Upper lobe of left lung (tissue), 6 donors: ENCODE data around the gene ZBTB48. TPM values are rescaled to one million over a fixed set of nuclear protein-coding genes. Genes with fewer than 3 reads are reported as not detected.
"Not testable (repeated sequence)": the region's sequence is repeated elsewhere in the genome, so short reads cannot be mapped to it uniquely, and the experiment has no call there.

Source experiments
- ATAC-seq, 2 donors: fragments of 200-7000 bp; cut with Tn5 transposase; one replicate each; pipeline ENCODE4 v1.9.1; 2022; ENCODE audit warnings: mild to moderate bottlenecking in 2 of 2, moderate library complexity in 2 of 2; ENCODE audit not compliant: low FRiP score in 2 of 2
- DNase-seq, 2 donors: peaks; one replicate each; pipeline ENCODE4 v3.0.0-alpha.2; 2019 to 2020
- H3K27ac ChIP-seq, 4 donors: fragments of 200-600 bp; sonication (generic); one replicate each; pipeline ENCODE4 v1.5.1; 2016 to 2019
- H3K27me3 ChIP-seq, 4 donors: fragments of 200-600 bp; sonication (generic); one replicate each; pipeline ENCODE4 v1.5.1; 2017 to 2019
- H3K36me3 ChIP-seq, 4 donors: fragments of 200-600 bp; sonication (generic); one replicate each; pipeline ENCODE4 v1.5.1; 2016 to 2019
- H3K4me1 ChIP-seq, 4 donors: fragments of 200-600 bp; sonication (generic); one replicate each; pipeline ENCODE4 v1.5.1; 2018 to 2019
- H3K4me3 ChIP-seq, 4 donors: fragments of 200-600 bp; sonication (generic); one replicate each; pipeline ENCODE4 v1.5.1; 2017 to 2019; ENCODE audit warnings: mild to moderate bottlenecking in 2 of 4, moderate library complexity in 1 of 4
- H3K9me3 ChIP-seq, 4 donors: fragments of 200-600 bp; sonication (generic); one replicate each; pipeline ENCODE4 v1.5.1; 2018 to 2019
- CTCF ChIP-seq, 6 experiments: fragments of 450-650 bp in 4 of 6; fragments of 200-600 bp in 2 of 6; sonication (generic) in 2 of 6; IDR thresholded peaks; one replicate each; pipeline ENCODE4 v1.5.1; 2016 to 2019; ENCODE audit warnings: antibody characterized with exemption in 6 of 6
- EP300 ChIP-seq, 4 donors: sonication (generic); formaldehyde crosslinking; IDR thresholded peaks; one replicate each; pipeline ENCODE4 v1.5.1; 2017; ENCODE audit warnings: antibody characterized with exemption in 4 of 4, control low read depth in 2 of 4
- POLR2A ChIP-seq, 4 donors: fragments of 450-650 bp; IDR thresholded peaks; one replicate each; pipeline ENCODE4 v1.5.1; 2016 to 2017; ENCODE audit warnings: antibody characterized with exemption in 4 of 4, mild to moderate bottlenecking in 2 of 4
- POLR2AphosphoS5 ChIP-seq, 2 donors: sonication (generic); formaldehyde crosslinking; IDR thresholded peaks; one replicate each; pipeline ENCODE4 v1.5.1; 2017; ENCODE audit warnings: antibody characterized with exemption in 2 of 2
- WGBS, 2 donors: methylation state at CpG; one replicate each; pipeline ENCODE4 v1.1.5; 2017 to 2018; 5-methylcytosine and 5-hydroxymethylcytosine counted together
- total RNA-seq, 6 donors: library from RNA; depleted of rRNA in 4 of 6; stranded (reverse); fragments of >200 nt in 4 of 6; gene quantifications; one replicate each; pipeline versions ENCODE4 v1.1.0 to v1.2.1, GENCODE V29; 2016 to 2021
- donor health status: DM: no; HTN: no; CAD: no; lungs with moderate emphysema.
- donor health status: DM: no; HTN: yes; CAD: no; lungs with severe emphysema.

Gene ZBTB48
- total RNA-seq, 6 donors from 2014 or later, result 16.2 to 56.6 (median 36.9) TPM

- Histone ChIP-seq H3K36me3 (peaks cover 26 to 100% (median 80%) of the 10 kb centered on the region in 4 donors), H3K27me3 (no peaks in the 10 kb centered on the region), H3K9me3 (no peaks in the 10 kb centered on the region), H3K27ac (no peak overlapping the region), H3K4me1 (no peaks in the 10 kb centered on the region), H3K4me3 (no peak overlapping the region)
- ATAC-seq (peak; percentile 32 to 62), DNase-seq (peak; percentile 73 to 89)
- TF ChIP-seq POLR2AphosphoS5 (IDR thresholded peaks at IDR 0.05), result no peak
- TF ChIP-seq POLR2A (IDR thresholded peaks at IDR 0.05), result no peak
- TF ChIP-seq CTCF (IDR thresholded peaks at IDR 0.05), result peak in 4 of 6 experiments; percentile 36 to 64 (median 50)
- no peak for TF ChIP-seq EP300 (IDR thresholded peaks at IDR 0.05)
- WGBS, 2 donors, result 80% methylated on average over 10 to 24 of the region's 29 CpGs
Measured at GRCh38 chr1:6634371-6635052, 54.7 kb downstream of the ZBTB48 start.

- no peak overlapping the region for H3K27ac ChIP-seq
- DNase-seq (no peak), ATAC-seq (no peak)
- no peaks in the 10 kb centered on the region for H3K9me3 ChIP-seq
- no peak overlapping the region for H3K4me3 ChIP-seq
- no peaks in the 10 kb centered on the region for H3K27me3 ChIP-seq
- no peaks in the 10 kb centered on the region for H3K4me1 ChIP-seq
- 90 to 94% methylated on average over 16 to 19 of the region's 20 CpGs for WGBS, 2 donors
- peaks cover 28 to 100% (median 80%) of the 10 kb centered on the region in 4 donors for H3K36me3 ChIP-seq
- TF ChIP-seq POLR2AphosphoS5 (IDR thresholded peaks at IDR 0.05) (no peak), EP300 (IDR thresholded peaks at IDR 0.05) (no peak), CTCF (IDR thresholded peaks at IDR 0.05) (no peak), POLR2A (IDR thresholded peaks at IDR 0.05) (no peak)
Measured at GRCh38 chr1:6635161-6635909, 55.5 kb downstream of the ZBTB48 start.

- DNase-seq (no peak), ATAC-seq (no peak)
- 84 to 85% methylated on average over 13 to 16 of the region's 16 CpGs for WGBS, 2 donors
- TF ChIP-seq POLR2AphosphoS5 (IDR thresholded peaks at IDR 0.05), result no peak
- no peak for TF ChIP-seq CTCF (IDR thresholded peaks at IDR 0.05)
- TF ChIP-seq POLR2A (IDR thresholded peaks at IDR 0.05), result no peak
- TF ChIP-seq EP300 (IDR thresholded peaks at IDR 0.05), result no peak
- H3K36me3 ChIP-seq, result peaks cover 28 to 99% (median 81%) of the 10 kb centered on the region in 4 donors
- H3K27ac ChIP-seq, result no peak overlapping the region
- H3K9me3 ChIP-seq, result no peaks in the 10 kb centered on the region
- no peak overlapping the region for H3K4me3 ChIP-seq
- no peaks in the 10 kb centered on the region for H3K27me3 ChIP-seq
- H3K4me1 ChIP-seq, result no peaks in the 10 kb centered on the region
Measured at GRCh38 chr1:6635910-6636760, 56.3 kb downstream of the ZBTB48 start.

- 91 to 95% methylated on average over 6 of the region's 6 CpGs for WGBS, 2 donors
- ATAC-seq, result not testable (repeated sequence)
Measured at GRCh38 chr1:6636778-6637177, 57.0 kb downstream of the ZBTB48 start.

GRCh38 chr1:6637770-6638169 lies 58.0 kb downstream of the ZBTB48 start:
- TF ChIP-seq POLR2AphosphoS5 (IDR thresholded peaks at IDR 0.05) (no peak), POLR2A (IDR thresholded peaks at IDR 0.05) (no peak), CTCF (IDR thresholded peaks at IDR 0.05) (no peak), EP300 (IDR thresholded peaks at IDR 0.05) (no peak)
- peak in 1 of 2 donors; percentile 53 for DNase-seq
- no peak overlapping the region for H3K27ac ChIP-seq
- no peaks in the 10 kb centered on the region for H3K9me3 ChIP-seq
- no peaks in the 10 kb centered on the region for H3K4me1 ChIP-seq
- WGBS, 2 donors, result 90 to 91% methylated on average over 9 of the region's 9 CpGs
- ATAC-seq, result no peak
- H3K36me3 ChIP-seq, result peaks cover 22 to 95% (median 72%) of the 10 kb centered on the region in 4 donors
- no peak overlapping the region for H3K4me3 ChIP-seq
- H3K27me3 ChIP-seq, result no peaks in the 10 kb centered on the region

More at GRCh38 chr1:6636778-6637177, 57.0 kb downstream of the ZBTB48 start:
- H3K27ac ChIP-seq, H3K27me3 ChIP-seq, DNase-seq, H3K9me3 ChIP-seq, H3K4me3 ChIP-seq, H3K4me1 ChIP-seq: not testable (repeated sequence)
- H3K36me3 ChIP-seq, result peaks cover 28 to 95% (median 79%) of the 10 kb centered on the region in 4 donors
